GM19023 (cell line): Measurements from ENCODE around the gene TOR1A.

ENCODE experiments used
- ATAC-seq: cut with Tn5 transposase; IDR thresholded peaks from one replicate; pipeline ENCODE4 v1.9.1; 2021; ENCODE audit warnings: mild to moderate bottlenecking, moderate library complexity; ENCODE audit not compliant: unreplicated experiment

TOR1A gene

GRCh38 chr9:129852579-129852978 is 28.6 kb upstream of the TOR1A start:
- no peak for ATAC-seq

- ATAC-seq = no peak
Observed at GRCh38 chr9:129851821-129852220, 27.9 kb upstream of the TOR1A start.

GRCh38 chr9:129850821-129851550 is 27.1 kb upstream of the TOR1A start:
- ATAC-seq = no peak

- no peak for ATAC-seq
Observed at GRCh38 chr9:129849901-129850300, 26.0 kb upstream of the TOR1A start.

- no peak for ATAC-seq
Observed at GRCh38 chr9:129848712-129849441, 24.9 kb upstream of the TOR1A start.

GRCh38 chr9:129845373-129845772 is 21.4 kb upstream of the TOR1A start:
- no peak for ATAC-seq

GRCh38 chr9:129841071-129841470 is 17.1 kb upstream of the TOR1A start:
- no peak for ATAC-seq

GRCh38 chr9:129840034-129840433 is 16.1 kb upstream of the TOR1A start:
- ATAC-seq = no peak

- no peak for ATAC-seq
Observed at GRCh38 chr9:129839324-129840023, 15.5 kb upstream of the TOR1A start.

- ATAC-seq = no peak
Observed at GRCh38 chr9:129838707-129839259, 14.8 kb upstream of the TOR1A start.

- no peak for ATAC-seq
Observed at GRCh38 chr9:129836311-129837007, 12.5 kb upstream of the TOR1A start.

GRCh38 chr9:129835860-129836223 is 11.9 kb upstream of the TOR1A start:
- no peak for ATAC-seq

GRCh38 chr9:129835128-129835859 is 11.4 kb upstream of the TOR1A start, which contains the start of the genes C9orf78 and USP20:
Gene C9orf78, minus strand, starts transcription at chr9:129835275. Its CDS starts 54 bp downstream, at chr9:129835221.
Gene USP20, plus strand, starts transcription at chr9:129835458. Its CDS starts 17,098 bp downstream, at chr9:129852556.
- peak; percentile 96 for ATAC-seq

GRCh38 chr9:129834489-129835127 is 10.7 kb upstream of the TOR1A start:
- ATAC-seq = peak; percentile 17

GRCh38 chr9:129832982-129833381 is 9.0 kb upstream of the TOR1A start:
- ATAC-seq = no peak

GRCh38 chr9:129828969-129829368 is 5.0 kb upstream of the TOR1A start:
- no peak for ATAC-seq

GRCh38 chr9:129828051-129828450 is 4.1 kb upstream of the TOR1A start:
- no peak for ATAC-seq

GRCh38 chr9:129826759-129827158 is 2.8 kb upstream of the TOR1A start:
- ATAC-seq = no peak

GRCh38 chr9:129826344-129826743 is 2.4 kb upstream of the TOR1A start:
- ATAC-seq = no peak

- peak; percentile 11 for ATAC-seq
Observed at GRCh38 chr9:129823542-129823934, 398 bp downstream of the TOR1A start.
